Cerebellar cortex (tissue), 1 donor: ENCODE results near the gene ADCY3.
A peak's percentile ranks its signal among the peaks of the same experiment; 100 is the strongest.

ENCODE experiments used
- DNase-seq: peaks from one replicate; pipeline ENCODE4 v3.0.0-alpha.2; 2015; ENCODE audit warnings: low spot score

Gene ADCY3

DNA sequence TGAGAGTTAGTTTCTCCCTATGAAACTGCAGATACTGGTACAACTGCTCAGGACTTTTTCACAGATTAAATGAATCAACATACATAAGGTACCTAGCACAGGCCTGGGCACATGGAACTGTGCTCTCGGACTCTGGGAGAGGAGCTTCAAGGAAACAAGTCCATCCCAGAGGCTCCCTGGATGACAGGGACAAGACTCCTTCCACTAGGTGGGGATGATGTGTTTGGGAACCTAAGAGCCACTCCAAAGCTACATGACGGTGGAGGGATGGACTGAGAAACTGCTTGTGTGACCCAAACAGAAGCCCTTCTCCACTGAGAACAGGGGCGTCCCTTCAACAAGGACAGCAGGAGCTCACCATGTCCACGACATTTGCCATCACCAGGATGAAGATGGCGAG is 89.7 kb downstream of the ADCY3 start:
- peak; percentile 48 for DNase-seq

DNA sequence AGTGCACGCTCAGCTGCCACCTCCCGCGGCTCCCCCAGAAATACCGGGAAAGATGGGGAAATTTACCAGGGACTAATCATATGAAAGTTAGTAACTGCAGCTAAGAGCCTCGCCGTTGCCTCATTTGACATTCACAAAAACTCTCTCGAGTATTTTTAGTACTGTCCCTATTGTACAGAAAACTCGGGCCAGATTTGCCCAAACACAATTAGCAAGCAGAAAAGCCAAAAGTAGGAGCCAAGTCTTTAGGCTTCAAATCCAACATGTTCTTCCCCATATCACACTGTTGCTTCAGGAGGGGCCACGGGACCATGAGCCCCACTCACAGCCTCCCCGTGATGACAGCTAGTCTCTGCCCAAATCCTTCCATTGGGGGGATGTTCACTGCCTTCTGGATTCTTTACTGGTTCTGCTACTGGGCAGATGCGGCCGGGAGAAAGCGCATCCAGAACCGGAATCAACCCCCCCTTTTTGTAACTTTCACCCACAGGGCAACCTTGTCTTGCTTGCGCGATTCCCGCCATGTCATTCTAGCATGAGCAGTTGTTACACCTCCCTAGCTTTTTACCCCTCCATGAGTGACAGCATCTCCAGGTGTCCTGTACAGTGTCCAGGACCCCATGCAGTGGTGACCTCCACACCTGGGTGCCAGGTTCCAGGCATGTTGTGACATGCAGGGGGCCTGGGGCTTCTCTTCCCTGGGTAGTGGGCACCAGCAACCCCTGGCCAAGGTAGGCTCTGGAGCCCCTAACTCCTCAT is 91.6 kb downstream of the ADCY3 start:
- peak; percentile 21 for DNase-seq

DNA sequence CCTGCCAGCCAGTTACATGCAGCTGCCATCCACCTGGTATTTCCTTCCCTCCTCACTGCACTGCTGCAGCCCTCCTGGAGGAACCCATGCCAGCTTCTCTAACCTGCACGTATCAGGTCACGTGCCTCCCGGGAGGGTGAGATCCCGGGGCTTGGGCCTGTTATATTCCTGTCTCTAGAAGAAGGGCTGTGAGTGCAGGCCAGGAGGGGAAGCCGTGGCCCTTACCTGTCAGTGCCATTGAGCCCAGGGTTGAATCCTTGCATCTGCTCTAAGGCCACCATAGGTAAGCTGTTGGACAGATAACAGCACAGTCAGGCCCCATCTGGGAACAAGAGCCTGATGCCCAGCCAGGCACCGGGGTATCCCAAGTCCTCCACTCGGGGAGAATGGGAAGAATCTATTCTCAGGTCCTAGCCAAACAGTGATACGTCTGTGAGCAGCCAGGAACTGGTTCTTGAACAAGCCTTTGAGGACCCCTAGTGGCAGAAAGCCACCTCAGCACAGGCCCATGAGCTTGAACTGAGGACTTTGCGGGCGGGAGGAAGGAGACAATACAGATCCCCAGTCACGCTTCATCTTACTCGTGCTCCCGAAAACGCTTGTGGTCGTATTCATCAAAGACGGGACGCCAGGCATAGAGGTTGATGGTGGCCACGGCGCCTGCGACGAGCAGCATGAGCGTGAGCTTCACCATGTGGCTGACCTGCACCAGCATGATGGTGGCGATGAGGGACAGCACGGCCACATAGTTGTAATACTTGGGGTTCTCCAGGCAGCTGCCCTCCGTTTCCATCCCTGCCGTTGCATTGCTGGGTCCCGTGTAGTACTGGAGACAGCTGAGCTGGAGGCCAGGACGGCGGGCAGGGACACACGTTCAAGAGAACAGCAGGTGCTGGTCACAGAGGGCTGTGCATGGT is 92.5 kb downstream of the ADCY3 start:
- peak; percentile 96 for DNase-seq

DNA sequence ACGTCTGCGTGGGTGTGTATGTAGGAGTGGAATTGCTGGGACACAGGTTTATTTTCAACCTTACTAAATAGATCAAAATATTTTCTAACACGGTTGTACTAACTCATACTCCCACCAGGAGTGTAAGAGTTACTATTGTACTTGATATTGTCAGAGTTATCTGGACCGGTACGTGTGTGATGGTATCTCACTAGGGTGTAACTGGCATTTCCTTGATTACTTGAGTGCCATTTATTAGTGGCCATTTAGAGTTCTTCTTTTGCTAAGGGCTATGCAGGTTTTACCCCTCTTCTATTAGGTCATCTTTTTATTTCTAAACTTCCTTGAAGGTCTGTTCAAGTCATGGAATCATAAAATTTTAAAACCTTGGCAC is 93.3 kb downstream of the ADCY3 start:
- no peak for DNase-seq

DNA sequence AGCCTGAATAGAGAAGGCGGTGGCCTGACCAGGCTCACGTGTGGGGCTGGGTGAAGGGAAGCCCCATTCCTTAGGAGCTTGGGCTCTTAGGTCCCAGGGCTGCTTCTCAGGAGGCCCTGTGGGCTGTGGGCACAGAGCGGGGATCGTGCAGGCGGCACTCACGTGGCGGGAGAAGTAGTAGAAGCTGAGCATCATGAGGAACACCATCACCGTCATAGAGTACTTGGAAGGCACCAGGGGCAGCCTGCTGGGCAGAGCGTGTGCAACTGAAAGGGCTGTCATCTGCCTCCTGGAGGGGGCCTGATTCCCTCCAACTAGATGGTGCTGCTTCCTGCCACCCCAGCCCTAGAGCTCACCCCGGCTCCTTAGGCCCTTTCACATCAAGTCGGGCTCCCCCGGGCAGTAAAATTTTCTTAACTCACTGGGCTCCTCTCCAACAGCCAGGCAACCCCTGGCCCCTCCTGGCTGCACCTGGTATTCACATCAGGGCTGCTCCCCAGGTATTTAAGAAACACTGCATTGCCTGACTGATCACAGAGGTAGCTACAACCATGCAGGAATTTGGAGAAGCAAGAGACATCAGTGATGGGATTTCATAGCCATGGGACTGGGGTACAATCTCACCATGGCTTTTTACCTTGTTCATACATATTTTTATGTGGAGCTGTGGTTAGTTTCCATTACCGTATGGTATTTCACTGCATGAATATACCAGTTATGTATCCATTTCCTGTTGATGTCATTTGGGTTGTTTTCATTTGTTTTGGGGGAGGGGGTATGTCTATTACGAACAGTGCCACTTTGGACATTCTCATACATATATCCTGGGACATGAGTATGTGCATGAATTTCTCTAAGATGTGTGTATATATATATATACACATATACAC is 93.9 kb downstream of the ADCY3 start:
- no peak for DNase-seq

DNA sequence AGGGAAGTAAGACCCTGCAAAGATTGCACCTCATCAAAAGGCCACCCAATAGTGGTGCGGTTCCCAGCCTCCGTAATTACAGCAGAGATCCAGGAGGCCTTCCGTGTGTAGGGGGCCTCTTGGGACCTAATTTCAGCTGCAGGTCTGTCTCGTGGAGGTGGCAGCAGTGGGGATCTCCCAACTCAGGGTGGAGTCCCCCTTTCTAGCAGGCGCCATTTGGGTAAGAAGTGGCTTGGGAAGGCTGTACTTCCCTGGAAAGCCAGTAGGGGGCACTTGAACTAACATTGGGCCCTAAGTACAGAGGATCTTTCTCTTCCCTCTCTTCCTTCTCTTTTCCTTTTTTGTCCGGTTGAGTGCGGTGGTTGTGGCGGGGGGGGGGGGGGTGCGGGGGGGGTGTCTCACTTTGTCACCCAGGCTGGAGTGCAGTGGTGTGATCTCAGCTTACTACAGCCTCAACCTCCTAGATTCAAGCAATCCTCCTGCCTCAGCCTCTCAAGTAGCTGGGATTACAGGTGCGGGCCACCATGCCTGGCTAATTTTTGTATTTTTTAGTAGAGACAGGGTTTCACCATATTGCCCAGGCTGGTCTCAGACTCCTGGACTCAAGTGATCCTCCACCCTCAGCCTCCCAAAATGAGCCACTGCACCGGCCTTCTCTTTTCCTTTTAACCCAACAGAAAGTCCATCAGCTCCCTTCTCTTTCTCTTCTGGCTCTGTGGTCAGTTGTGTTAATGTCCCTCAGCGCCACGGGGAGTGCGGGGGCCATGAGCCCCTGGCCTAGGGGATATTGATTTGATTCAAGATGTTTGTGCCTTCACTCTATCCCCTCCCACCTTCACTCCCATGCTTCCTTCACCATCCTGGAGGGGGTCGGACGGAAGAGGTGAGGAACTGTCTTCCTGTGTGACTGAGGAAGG is 94.8 kb downstream of the ADCY3 start:
- no peak for DNase-seq

DNA sequence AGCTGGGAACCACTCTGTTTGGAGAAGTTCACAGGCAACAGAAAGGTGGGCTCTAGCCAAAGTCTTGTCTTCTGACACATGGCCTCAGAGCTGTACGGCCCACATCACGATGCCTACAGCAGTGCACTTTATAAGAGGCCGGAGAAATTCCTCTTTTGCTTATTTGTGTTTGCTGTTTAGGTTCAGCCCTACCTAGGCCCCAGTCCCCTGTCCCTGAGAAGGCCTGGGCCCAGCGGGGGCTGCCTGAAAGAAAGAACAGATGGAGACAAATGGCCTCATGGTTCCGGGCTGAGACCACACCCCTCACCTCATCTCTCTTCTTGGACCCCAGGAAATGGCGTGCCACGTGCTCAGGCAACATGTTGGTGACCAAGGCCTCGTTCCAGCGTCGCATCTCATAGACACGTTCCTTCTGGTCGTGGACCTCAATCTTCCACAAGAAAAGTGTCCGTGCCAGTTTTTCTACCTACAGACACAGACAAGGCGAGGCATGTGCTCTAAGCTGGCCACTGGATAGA is 95.9 kb downstream of the ADCY3 start:
- no peak for DNase-seq

DNA sequence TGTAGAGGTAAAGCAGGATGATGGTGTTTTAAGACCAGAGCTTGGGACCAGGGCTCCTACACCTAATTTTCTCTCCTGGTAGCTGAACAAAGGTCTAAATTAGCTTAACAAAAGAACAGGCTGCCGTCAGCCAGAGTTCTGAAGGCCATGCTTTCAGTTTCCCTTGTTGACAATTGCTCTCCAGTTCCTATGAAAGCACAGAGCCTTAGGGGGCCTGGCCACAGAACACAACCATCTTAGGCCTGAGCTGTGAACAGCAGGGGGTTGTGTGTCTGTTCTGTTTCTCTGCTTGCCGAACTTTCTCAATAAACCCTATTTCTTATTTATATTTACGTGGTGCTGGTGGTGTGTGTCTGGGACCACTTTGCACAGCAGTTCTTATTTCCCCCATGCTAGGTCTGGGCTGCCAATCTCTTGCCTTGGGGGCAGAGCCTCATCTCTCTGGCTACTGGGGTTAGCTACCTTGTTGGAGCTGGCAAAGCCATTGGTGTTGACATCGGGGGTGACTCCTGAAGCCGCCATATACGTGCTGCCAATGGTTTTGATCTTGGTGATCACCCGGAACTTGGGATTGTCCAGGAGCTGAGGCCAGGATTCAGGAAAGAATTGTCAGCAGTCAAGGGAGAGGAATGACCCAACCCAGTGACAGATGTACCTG is 97.9 kb downstream of the ADCY3 start:
- no peak for DNase-seq

DNA sequence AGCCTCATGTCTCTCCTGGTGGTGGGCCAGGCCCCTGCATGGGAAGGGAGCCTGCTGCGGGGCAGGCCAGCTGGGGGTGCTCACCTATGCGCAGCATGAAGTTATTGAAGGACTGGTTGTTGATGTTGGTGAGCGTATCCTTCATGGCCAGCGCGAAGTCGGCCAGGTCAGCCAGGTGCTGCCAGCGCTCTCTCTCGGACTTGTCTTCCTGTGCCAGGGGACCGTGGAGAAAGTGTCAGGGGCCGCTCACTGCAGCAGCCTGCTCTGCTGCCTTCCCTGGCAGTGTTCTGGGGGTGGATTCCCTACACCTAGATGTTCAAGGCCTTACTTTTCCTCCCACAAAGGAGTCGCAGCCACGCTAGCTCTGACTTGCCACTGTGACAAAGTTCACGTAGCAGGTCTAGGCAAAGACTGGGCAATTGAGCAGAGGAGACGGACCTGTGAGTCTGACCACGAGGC is 98.6 kb downstream of the ADCY3 start:
- DNase-seq = no peak

DNA sequence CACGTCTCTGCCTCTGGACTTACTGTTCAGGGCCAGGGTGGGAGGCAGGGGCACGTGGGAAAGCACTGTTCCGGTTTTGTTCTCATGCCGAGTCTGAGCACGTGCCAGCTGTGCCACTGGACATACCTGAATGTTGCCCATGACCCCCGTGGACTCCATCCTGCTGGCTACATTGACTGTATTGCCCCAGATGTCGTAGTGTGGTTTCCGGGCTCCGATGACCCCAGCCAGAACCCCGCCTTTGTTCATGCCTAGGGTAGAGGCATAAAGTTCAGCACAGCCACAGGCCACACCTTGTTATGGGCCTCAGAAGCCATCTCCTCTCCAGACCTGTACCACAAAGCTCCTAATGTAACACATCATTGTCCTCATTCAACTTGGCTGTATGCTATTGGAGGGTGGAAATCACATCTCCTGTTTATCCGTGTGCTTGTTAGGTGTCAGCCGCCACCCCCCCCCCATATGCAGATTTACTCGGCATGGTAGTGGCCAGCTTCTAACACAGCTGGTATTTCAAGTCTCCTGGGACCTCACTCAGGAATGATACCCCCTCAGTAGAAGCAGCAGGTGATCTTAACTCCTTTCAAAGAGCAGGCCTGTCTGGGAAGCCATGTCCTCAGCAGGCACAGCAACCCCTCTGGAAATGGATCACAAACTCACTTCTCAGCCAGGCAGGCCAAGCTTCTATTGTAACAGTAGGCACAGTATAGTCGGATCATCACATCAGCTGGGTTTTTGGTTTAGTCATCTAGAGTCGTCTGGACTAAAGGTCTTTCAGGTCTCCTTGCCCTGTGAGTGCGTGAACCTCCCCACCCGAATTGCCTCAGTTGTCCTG is 99.2 kb downstream of the ADCY3 start:
- no peak for DNase-seq

DNA sequence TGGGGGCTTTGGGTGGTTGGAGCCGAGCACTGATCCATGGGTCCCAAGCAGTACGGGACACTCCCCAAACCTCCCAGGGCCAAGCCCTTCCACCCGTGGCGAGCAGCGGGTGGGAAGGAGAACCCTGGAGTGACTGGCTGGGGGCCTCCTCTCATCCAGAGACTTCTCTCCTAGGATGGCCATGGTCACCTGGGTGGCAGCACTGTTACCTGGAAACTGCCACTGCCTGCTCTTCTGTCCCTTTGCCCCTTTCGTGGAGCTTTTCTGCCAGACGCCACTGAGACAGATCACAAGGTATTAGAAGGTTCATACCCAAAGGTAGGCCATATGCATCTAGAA is 99.9 kb downstream of the ADCY3 start:
- DNase-seq = no peak

DNA sequence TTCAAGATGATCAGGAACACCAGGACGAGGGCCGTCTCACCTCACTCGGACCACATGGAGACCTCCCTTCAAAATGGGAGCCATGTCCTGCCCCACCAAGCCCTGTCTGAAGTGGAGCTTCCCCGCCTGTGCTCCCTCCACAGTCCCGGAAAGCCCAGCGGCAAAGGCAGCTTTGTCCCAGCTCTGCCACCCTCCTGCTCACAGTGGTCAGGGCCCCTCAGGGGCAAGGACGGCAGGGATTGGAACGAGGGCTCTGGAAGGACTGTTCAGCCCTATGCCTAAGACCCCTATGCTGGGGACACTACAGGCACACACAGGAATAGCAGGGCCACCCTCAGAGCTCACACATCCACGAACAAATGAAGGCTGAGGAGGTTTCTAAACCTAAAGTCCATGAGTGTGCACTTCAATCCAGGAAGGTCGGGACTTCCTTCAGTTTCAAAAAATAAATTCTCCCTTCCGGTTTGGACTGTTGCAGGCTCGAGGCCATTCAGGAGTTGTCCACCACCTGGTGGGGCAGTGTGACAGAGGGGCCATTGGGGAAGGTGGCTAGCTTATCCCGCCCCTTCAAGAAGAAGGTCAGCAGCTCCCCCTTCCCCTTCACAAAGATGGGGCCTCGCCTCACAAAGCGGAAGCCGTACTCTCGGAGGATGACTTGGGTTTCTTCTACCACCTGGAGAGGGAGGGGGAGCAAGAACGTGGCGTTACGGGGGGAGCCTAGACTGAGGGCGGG is 100.4 kb downstream of the ADCY3 start:
- no peak for DNase-seq

DNA sequence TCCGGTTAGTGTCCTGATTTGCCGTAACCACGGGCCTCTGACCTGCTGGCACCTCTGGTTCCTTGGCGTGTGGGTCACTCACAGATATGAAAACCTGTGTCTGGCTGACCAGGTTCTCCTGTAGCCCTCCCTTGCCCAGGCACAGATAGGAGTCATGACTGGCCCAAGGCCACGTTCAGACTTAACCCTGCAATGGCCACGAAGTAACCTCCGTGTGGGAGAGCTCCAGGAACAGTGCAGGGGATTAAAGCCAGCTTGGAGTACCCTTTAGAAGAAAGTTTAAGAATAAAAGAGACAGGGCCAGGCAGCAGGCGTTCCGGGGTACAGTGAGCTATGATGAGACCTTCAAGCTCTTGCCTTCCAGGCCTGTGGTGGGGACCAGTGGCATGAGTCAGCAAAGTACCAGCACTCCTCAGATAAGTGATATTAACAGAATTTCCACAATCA is 101.3 kb downstream of the ADCY3 start:
- no peak for DNase-seq

DNA sequence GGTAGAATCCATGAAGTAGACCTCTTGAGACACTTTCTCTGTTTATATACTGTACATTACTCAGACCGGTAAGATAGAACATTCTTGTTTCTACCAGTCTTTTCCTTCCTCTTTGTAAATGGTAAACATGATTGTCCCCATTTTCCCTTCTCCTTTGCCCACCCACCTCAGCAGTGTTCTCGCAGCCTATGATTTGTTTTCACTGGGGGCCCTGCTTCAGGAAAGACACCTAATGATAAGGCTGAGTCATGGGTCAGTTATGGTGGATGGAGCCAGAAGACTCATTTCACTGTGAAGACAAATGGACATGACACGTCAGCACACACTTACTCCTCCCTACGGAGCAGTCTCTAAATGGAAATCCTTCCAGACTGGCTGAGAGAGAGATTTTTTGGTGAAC is 103.2 kb downstream of the ADCY3 start:
- DNase-seq = no peak

DNA sequence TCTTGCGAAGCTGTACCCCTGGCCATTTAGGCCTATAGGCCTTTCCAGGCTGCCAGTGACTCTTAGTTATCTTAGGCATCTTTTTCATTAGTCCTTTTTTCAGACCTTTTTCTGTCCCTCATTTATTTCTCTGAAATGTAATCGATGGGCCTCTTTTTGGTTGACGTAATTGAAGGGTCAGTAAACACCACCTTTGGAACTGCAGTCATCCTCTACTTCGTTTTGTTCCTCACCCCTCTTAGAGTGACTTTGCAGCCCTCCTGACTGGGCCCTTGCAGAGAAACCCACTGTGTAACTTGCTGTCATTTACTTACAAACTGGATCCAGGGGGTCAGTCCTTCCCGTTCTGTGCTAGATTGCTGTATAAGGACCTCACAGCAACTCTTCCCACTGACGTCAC is 103.6 kb downstream of the ADCY3 start:
- DNase-seq = no peak

DNA sequence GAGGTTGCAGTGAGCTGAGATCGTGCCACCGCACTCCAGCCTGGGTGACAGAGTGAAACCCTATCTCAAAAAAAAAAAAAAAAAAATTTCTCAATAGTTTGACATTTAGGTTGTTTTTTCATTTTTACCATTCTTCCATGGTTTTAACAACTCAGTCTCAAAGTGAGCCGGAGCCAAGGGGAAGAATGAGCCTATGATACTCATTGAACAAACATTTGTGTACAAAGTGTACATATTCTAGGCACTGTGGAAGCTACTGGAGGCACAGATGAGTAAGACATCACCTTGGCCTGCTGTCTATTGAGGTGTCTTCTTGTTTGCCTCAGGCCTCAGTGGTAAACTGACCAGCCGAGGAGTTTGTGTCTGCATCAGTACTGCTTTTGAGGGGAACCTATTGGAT is 104.9 kb downstream of the ADCY3 start:
- no peak for DNase-seq

DNA sequence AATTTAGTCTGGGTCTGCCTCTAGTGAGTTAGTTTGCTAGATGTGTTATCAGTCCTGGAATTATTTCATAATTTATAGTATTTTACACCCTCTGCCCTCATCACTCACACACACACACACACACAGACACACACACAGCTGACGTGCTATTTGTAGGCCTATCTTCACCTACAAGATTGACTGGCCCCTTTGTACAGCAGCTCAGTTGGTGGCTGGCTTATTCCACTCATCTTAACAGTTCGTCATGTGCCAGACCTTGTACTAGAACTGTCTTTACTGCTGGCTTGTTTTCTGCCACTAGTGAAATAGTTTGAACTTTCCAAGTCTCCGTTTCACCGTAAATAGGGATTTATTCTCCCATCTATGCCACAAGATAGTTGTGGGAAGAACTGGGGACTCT is 105.5 kb downstream of the ADCY3 start:
- DNase-seq = no peak

DNA sequence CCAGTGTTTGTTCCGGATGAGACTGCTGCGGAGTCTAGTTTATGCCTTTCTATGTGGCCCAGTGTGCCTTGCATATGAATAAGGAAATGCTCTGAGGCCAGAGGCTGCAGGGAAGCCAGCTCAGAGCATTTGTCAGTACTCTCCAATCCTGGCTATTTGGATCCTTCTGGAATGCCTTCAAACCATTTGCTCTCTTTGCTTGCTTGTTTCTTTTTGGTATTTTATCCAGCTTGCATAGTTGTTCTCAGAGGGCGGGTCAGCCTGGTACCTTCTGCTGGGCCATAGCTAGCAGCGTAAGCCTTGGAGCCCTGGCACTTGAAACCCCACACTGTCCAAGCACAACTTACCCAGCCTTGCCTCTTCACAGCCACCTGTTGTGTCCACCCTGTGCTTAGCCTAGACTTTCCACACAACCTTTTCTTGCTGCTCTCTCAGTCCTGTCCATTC is 106.3 kb downstream of the ADCY3 start:
- no peak for DNase-seq
